GM18498 (cell line): ENCODE results near the gene PPP1R17.

ENCODE experiments used
- ATAC-seq: cut with Tn5 transposase; IDR thresholded peaks from one replicate; pipeline ENCODE4 v1.9.1; 2021; ENCODE audit warnings: mild to moderate bottlenecking, moderate library complexity; ENCODE audit not compliant: unreplicated experiment

Gene PPP1R17

GRCh38 chr7:31687024-31687748 is at the start of gene PPP1R17:
Gene PPP1R17, plus strand, starts transcription at chr7:31687215. Its CDS starts 5,227 bp downstream, at chr7:31692442.
- no peak for ATAC-seq

GRCh38 chr7:31640381-31640780 is 46.6 kb upstream of the PPP1R17 start:
- ATAC-seq = no peak

- no peak for ATAC-seq
These were observed 44.3 kb upstream of the PPP1R17 start for GRCh38 chr7:31642681-31643115.

- ATAC-seq = no peak
These were observed 40.1 kb upstream of the PPP1R17 start for GRCh38 chr7:31646942-31647341.

- no peak for ATAC-seq
These were observed 39.5 kb upstream of the PPP1R17 start for GRCh38 chr7:31647511-31647910.

- no peak for ATAC-seq
These were observed 38.7 kb upstream of the PPP1R17 start for GRCh38 chr7:31648288-31648687.

- no peak for ATAC-seq
These were observed 38.1 kb upstream of the PPP1R17 start for GRCh38 chr7:31648880-31649279.

GRCh38 chr7:31651234-31652062 is 35.6 kb upstream of the PPP1R17 start:
- ATAC-seq = no peak

GRCh38 chr7:31652063-31652326 is 35.0 kb upstream of the PPP1R17 start:
- no peak for ATAC-seq

GRCh38 chr7:31663072-31663471 is 23.9 kb upstream of the PPP1R17 start:
- ATAC-seq = no peak

- no peak for ATAC-seq
These were observed 22.1 kb upstream of the PPP1R17 start for GRCh38 chr7:31664890-31665289.

GRCh38 chr7:31665546-31665945 is 21.5 kb upstream of the PPP1R17 start:
- no peak for ATAC-seq

GRCh38 chr7:31669461-31669860 is 17.6 kb upstream of the PPP1R17 start:
- ATAC-seq = no peak

GRCh38 chr7:31679574-31680305 is 7.3 kb upstream of the PPP1R17 start:
- ATAC-seq = no peak

GRCh38 chr7:31683445-31684225 is 3.4 kb upstream of the PPP1R17 start:
- no peak for ATAC-seq

- no peak for ATAC-seq
These were observed 1.4 kb downstream of the PPP1R17 start for GRCh38 chr7:31688372-31688771.

- no peak for ATAC-seq
These were observed 2.0 kb downstream of the PPP1R17 start for GRCh38 chr7:31688996-31689395.

- ATAC-seq = no peak
These were observed 3.9 kb downstream of the PPP1R17 start for GRCh38 chr7:31690935-31691334.

- no peak for ATAC-seq
These were observed 5.4 kb downstream of the PPP1R17 start for GRCh38 chr7:31692451-31692850.

- no peak for ATAC-seq
These were observed 5.9 kb downstream of the PPP1R17 start for GRCh38 chr7:31692871-31693270.
